Measurements from ENCODE around the gene ARHGAP15. TPM values are rescaled to one million over a fixed set of nuclear protein-coding genes. Genes with fewer than 3 reads are reported as not detected.

Gene ARHGAP15
- total RNA-seq, 1 donor from 2014 or later = 32.2 TPM

DNA sequence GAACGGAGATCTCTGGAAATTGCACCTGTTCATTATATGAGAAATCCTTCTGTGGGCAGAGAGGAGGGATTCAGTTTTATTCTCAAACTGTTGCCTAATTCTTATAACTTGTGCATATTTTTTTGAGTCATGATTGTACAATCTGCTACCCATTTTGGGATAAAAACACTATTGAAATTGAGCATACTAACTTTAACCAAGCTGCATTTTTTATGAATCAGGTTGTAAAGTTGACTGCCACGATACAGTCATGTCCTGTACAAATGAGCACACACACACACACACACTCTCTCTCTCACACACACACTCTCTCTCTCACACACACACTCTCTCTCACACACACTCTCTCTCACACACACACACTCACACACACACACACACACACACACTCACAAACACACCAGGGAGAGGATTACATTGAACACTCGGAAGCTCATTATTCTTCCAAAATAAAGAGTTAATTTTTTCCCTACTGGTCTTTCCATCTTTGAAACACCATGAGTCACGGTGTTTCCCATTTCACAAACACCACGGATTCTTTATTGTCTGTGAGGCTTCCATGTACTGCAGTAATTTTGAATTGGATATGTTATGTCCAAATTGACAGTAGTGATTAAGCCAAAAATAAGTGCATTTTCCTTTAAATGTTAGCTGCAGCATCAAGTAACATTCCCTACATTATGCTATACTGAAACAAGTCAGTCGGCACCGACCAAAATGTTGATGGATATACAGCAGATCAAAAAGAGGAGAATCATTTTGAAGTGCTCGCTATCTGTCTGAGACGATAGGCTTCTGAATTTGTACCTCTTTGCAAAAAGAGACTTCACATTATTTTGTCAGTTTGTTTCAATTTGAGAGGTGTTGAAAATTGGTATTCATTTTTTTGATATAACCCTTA is 216.9 kb downstream of the ARHGAP15 start:
- no peak for DNase-seq

DNA sequence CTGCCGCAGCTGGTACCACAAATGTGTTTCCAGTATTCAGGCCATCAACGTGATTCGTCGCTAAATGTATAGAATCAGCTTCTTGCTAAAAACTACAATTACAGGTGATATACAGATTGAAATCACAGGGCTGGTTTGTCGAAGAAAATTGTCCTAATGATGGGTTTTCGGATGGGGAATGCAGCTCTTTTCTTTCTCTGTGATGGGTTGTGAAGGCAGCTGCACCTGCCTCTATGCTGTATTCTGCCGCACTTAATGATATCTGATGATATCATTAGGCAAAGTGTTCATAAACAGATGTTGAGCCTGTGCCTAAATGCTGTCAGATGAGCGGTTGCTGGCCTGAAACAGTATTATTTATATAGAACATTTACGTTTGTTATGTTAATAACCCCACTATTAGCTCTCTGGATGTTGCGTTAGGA is 218.1 kb downstream of the ARHGAP15 start:
- DNase-seq = peak; percentile 12

DNA sequence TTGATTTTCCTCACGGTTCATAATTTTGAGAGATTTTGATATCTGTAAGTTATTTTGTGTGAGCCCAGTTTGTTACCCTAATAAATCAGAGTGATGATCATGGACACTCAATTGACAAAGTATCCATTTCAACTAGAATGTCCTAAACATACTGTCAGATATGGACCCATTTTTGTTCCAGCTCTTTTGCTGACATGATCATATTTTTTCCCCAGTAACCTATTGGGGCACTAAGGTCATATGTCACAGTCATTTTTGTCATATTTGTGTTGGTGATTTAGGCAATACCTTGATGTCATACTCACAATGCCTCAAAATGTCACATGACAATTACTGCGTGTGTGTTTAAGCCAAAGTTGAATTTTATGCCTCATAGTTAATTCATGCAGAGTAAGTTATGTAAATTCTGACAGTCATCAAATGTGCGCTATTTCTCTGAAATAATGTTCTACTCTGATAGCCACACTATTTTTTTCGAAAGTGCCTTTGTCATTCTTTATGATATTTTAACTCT is 218.7 kb downstream of the ARHGAP15 start:
- DNase-seq = no peak

- no peak for DNase-seq
Observed at GRCh38 chr2:143354050-143354750, 225.0 kb downstream of the ARHGAP15 start.

GRCh38 chr2:143355870-143356269 is 226.7 kb downstream of the ARHGAP15 start:
- no peak for DNase-seq

- no peak for DNase-seq
Observed at GRCh38 chr2:143356336-143356735, 227.1 kb downstream of the ARHGAP15 start.

DNA sequence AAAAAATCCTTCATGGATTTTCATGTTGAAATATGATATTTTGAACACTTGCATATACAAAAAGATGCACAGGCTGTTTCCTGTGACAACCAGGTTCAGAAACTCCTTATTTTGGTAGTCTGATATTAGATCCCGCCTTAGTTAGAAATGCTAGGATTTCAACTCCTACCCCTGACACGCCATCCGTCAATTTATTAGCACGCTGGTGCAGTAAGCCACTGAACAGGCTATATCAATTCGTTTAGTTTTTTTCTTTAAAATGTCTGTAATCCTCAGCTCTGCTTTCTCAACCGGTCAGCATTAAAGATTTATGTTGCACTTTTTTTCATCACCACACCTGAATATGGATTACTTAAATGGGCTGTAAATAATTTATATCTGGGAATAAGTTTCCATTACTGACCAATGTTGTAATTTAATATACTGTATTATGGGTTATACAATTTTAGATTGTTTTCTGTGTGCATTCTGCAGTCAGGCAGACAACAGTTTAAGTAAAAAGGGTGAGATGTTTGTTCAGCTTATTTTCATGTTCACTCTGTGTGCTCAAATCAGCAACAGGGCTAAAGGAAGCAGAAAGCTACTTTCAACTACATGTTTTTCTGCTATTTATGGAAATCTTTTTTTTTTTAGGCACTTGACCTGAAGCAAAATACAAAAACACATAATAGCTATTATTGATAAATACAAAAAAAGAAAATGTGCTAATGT is 227.7 kb downstream of the ARHGAP15 start:
- DNase-seq = no peak

- peak; percentile 22 for DNase-seq
Observed at GRCh38 chr2:143357966-143358365, 228.7 kb downstream of the ARHGAP15 start.

DNA sequence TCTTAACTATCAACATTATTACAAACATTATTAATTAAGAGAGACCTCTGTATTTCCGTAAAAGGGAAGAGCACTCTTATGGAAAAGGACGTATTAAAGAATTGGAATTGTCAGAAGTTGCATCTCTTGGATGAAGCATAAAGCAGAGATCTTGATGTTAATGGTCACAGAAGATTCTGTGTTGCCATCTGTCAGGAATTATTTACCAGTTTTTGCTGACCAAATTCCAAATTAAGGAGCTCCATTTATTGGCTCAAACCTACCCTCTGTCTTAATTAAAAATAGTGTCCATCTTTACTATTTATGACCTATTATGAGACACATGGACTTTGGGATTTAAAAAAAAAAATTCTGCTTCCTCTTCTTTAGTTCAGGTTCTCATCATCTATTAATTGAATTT is 232.1 kb downstream of the ARHGAP15 start:
- no peak for DNase-seq

- DNase-seq = no peak
Observed at GRCh38 chr2:143371616-143372015, 242.4 kb downstream of the ARHGAP15 start.

- DNase-seq = no peak
Observed at GRCh38 chr2:143375384-143375880, 246.2 kb downstream of the ARHGAP15 start.

GRCh38 chr2:143378996-143379395 is 249.8 kb downstream of the ARHGAP15 start:
- DNase-seq = no peak

GRCh38 chr2:143379955-143380354 is 250.7 kb downstream of the ARHGAP15 start:
- DNase-seq = no peak

DNA sequence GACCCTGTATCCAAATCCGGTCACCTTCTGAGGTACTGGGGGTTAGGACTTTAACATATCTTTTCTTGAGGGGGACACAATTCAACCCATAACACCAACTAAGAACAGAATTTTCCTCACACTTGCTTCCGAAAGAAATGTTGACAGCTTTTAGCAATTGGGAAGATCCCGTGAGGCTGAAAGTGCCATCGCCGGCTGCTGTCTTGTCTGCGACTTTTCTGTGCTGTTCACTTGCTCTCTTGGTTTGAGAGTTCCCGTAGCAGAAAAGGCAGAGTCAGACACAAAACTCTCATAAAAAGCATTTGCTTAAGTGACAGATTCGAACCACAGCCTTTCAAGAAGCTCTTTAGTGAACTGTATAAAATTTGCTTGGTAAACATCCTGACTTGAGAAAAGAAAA is 253.4 kb downstream of the ARHGAP15 start:
- DNase-seq = no peak

- no peak for DNase-seq
Observed at GRCh38 chr2:143383016-143383415, 253.8 kb downstream of the ARHGAP15 start.

DNA sequence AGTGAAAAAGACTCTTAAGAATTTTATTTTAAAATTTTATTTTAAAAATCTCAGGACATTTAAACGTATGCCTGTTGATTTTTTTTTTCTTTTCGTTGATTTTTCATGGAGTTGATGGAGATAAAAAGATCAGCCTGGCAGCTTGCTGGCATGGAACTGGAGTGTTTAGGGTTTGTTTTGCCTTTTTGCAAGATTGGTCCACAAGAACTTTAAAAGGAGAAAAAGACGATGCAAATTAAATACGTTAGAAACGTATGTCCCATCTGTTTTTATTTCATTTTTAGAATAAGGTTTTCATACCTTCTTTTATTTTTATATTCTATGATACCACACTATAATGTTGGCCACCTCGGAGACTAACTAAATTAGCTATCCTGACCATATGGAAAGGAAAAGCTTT is 254.9 kb downstream of the ARHGAP15 start:
- no peak for DNase-seq

- no peak for DNase-seq
Observed at GRCh38 chr2:143390171-143390570, 261.0 kb downstream of the ARHGAP15 start.

DNA sequence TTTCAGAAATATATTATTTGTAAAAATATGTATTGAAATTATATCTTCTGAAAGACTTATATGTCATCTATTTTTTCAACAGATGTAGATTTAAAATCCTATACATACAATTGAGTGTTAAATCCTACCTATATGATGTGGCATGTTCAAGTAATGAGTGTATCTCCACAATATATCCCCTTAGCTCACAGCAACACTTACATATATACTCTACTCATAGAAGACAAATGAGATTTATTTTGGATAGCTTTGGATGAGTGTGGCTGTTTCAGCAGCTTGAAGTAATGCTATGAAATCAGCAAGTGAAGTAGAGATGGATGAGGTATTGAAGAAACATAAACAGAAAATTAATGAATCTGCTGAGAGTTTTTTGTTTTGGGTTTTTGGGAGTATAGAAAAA is 263.1 kb downstream of the ARHGAP15 start:
- DNase-seq = no peak

DNA sequence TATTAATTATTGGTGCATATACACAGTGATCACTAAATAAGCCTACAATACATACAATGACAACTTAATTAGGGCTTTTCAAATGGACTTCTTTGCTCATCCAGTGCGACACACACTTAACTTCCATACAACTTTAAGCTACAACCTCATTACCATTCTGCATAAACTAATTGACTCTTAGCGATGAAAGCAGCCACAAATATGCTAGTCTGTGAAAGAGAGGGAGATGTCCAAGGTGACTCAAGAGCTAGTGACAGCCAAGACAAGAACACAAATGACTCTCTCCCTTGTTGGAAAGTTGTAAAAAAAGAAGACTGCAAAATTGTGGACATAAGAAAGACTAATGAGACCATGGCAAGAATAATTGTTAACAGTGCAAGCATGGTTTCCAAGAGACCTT is 264.8 kb downstream of the ARHGAP15 start:
- DNase-seq = no peak

- DNase-seq = peak; percentile 20
Observed at GRCh38 chr2:143397884-143398614, 268.8 kb downstream of the ARHGAP15 start.

GRCh38 chr2:143398781-143399180 is 269.6 kb downstream of the ARHGAP15 start:
- DNase-seq = peak; percentile 76

- peak; percentile 19 for DNase-seq
Observed at GRCh38 chr2:143399631-143400069, 270.4 kb downstream of the ARHGAP15 start.
